HL-60 (cell line): ENCODE measurements around the gene CDK6.

ENCODE experiments used
- GABPA ChIP-seq: IDR thresholded peaks from 2 replicates; pipeline ENCODE4 v1.6.1; 2012; ENCODE audit warnings: low read depth
- POLR2AphosphoS5 ChIP-seq: IDR thresholded peaks from 2 replicates; pipeline ENCODE4 v1.6.1; 2012; ENCODE audit warnings: low read depth
- REST ChIP-seq: IDR thresholded peaks from 2 replicates; pipeline ENCODE4 v1.6.1; 2012; ENCODE audit warnings: low read depth; ENCODE audit not compliant: insufficient replicate concordance
- SPI1 ChIP-seq: IDR thresholded peaks from 2 replicates; pipeline ENCODE4 v1.6.1; 2012; ENCODE audit warnings: low read depth, mild to moderate bottlenecking, borderline replicate concordance
- TF ChIP-seq, protein P1 (sequence below): IDR thresholded peaks from one replicate; pipeline ENCODE4 v1.5.1; 2011; ENCODE audit warnings: low read length, control low read depth, inconsistent platforms; ENCODE audit not compliant: insufficient read depth

- TF ChIP-seq, protein P1, sequence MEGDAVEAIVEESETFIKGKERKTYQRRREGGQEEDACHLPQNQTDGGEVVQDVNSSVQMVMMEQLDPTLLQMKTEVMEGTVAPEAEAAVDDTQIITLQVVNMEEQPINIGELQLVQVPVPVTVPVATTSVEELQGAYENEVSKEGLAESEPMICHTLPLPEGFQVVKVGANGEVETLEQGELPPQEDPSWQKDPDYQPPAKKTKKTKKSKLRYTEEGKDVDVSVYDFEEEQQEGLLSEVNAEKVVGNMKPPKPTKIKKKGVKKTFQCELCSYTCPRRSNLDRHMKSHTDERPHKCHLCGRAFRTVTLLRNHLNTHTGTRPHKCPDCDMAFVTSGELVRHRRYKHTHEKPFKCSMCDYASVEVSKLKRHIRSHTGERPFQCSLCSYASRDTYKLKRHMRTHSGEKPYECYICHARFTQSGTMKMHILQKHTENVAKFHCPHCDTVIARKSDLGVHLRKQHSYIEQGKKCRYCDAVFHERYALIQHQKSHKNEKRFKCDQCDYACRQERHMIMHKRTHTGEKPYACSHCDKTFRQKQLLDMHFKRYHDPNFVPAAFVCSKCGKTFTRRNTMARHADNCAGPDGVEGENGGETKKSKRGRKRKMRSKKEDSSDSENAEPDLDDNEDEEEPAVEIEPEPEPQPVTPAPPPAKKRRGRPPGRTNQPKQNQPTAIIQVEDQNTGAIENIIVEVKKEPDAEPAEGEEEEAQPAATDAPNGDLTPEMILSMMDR: no peak
- TF ChIP-seq GABPA (no peak), REST (no peak), SPI1 (no peak), POLR2AphosphoS5 (no peak)
Observed at GRCh38 chr7:92850516-92850915, 14.1 kb upstream of the CDK6 start.
